ENCODE data around the gene PCLO.

GRCh38 chr7:83156006-83156405 lies 6.7 kb downstream of the PCLO start:
- TF ChIP-seq POLR2A (IDR thresholded peaks at IDR 0.05; ENCODE audit: low read depth, low read length) (no peak), POLR2AphosphoS5 (IDR thresholded peaks at IDR 0.05; ENCODE audit: low read depth, low read length) (no peak)
